Stimulated activated CD4-positive, alpha-beta T cell treated with anti-CD3 and anti-CD28 coated beads, Interleukin-4, amount 100 ng/mL, for 24 hours (primary cell): ENCODE measurements around the gene ZBTB8OS.
"Not testable (repeated sequence)": the region's sequence is repeated elsewhere in the genome, so short reads cannot be mapped to it uniquely, and the experiment has no call there.

Experiments
- DNase-seq: peaks from one replicate; pipeline ENCODE4 v3.0.0-alpha.2; 2020

ZBTB8OS gene

GRCh38 chr1:32647308-32648134 lies 2.8 kb downstream of the ZBTB8OS start:
- DNase-seq: peak; percentile 41

GRCh38 chr1:32644426-32644825 lies 5.9 kb downstream of the ZBTB8OS start:
- no peak for DNase-seq

- DNase-seq: not testable (repeated sequence)
These were observed 8.0 kb downstream of the ZBTB8OS start for GRCh38 chr1:32642292-32642827.

- no peak for DNase-seq
These were observed 10.8 kb downstream of the ZBTB8OS start for GRCh38 chr1:32639489-32640075.

GRCh38 chr1:32636914-32637645 lies 13.3 kb downstream of the ZBTB8OS start:
- DNase-seq: no peak

- DNase-seq: no peak
These were observed 14.7 kb downstream of the ZBTB8OS start for GRCh38 chr1:32635508-32636277.

GRCh38 chr1:32632829-32633228 lies 17.5 kb downstream of the ZBTB8OS start:
- no peak for DNase-seq

GRCh38 chr1:32630173-32630572 lies 20.2 kb downstream of the ZBTB8OS start:
- DNase-seq: not testable (repeated sequence)

GRCh38 chr1:32627596-32628162 lies 22.7 kb downstream of the ZBTB8OS start:
- DNase-seq: no peak

- no peak for DNase-seq
These were observed 24.2 kb downstream of the ZBTB8OS start for GRCh38 chr1:32626176-32626575.

GRCh38 chr1:32623775-32624174 lies 26.6 kb downstream of the ZBTB8OS start:
- peak; percentile 48 for DNase-seq

- DNase-seq: peak; percentile 13
These were observed 27.3 kb downstream of the ZBTB8OS start for GRCh38 chr1:32622806-32623681.

- no peak for DNase-seq
These were observed 28.1 kb downstream of the ZBTB8OS start for GRCh38 chr1:32622205-32622604.

GRCh38 chr1:32619701-32620485 lies 30.5 kb downstream of the ZBTB8OS start:
- DNase-seq: no peak

GRCh38 chr1:32618673-32619221 lies 31.6 kb downstream of the ZBTB8OS start:
- DNase-seq: no peak

GRCh38 chr1:32613472-32613871 lies 36.9 kb downstream of the ZBTB8OS start:
- no peak for DNase-seq

- peak; percentile 50 for DNase-seq
These were observed 38.0 kb downstream of the ZBTB8OS start for GRCh38 chr1:32612189-32612881.

GRCh38 chr1:32611859-32612188 lies 38.5 kb downstream of the ZBTB8OS start:
- DNase-seq: no peak

GRCh38 chr1:32609180-32609579 lies 41.2 kb downstream of the ZBTB8OS start:
- no peak for DNase-seq
